ENCODE data around the gene SYK.

Gene SYK

DNA sequence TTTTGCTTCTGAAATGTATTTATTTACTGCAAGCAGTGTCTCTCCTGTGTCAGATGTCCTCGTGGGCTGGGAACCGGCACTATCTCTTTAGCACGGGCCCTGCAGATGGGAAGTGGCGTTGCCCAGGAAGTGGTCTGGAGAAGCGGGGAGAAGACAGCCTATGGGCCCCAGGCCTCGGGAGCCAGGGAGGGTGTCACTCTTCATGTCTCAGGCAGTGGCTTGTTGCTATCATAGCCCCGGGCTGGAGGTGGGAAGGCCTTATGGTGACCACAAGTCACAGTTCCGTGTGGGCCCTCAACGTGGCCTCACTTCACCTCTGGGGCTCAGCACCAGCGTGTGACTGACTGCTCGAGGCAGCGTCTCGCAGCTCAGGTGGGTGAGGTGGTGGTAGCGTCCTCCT, 41.4 kb downstream of the SYK start:
- Mint-ChIP-seq H3K4me1 (ENCODE audit: low read depth) (peaks cover 19% of the 10 kb centered on the region), H3K36me3 (ENCODE audit: low read depth) (no peaks in the 10 kb centered on the region), H3K9me3 (no peaks in the 10 kb centered on the region), H3K27ac (no peak overlapping the region), H3K27me3 (no peaks in the 10 kb centered on the region), H3K4me3 (no peak overlapping the region)

DNA sequence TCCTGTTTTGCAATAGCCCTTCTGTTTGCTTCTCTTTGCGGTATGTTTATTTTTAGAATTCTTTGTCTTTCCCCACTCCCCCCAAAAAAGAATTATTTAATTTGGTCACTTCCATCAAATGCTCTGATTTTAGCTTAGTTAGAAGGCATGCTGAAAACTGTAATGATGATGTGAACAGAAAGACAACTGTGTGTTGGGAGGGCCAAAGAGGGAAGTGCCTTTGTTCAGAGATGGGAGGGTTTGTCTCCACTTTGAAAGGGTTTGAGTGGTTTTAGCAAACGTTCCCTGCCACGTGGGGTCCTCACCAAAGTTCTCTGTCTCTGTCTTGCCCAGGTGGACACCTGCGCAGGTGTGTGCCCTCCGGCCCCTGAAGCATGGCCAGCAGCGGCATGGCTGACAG, 41.9 kb downstream of the SYK start:
- no peak overlapping the region for H3K4me3 Mint-ChIP-seq
- no peak overlapping the region for H3K27ac Mint-ChIP-seq
- H3K27me3 Mint-ChIP-seq = no peaks in the 10 kb centered on the region
- H3K36me3 Mint-ChIP-seq (ENCODE audit: low read depth) = no peaks in the 10 kb centered on the region
- no peaks in the 10 kb centered on the region for H3K9me3 Mint-ChIP-seq
- H3K4me1 Mint-ChIP-seq (ENCODE audit: low read depth) = peaks cover 14% of the 10 kb centered on the region

DNA sequence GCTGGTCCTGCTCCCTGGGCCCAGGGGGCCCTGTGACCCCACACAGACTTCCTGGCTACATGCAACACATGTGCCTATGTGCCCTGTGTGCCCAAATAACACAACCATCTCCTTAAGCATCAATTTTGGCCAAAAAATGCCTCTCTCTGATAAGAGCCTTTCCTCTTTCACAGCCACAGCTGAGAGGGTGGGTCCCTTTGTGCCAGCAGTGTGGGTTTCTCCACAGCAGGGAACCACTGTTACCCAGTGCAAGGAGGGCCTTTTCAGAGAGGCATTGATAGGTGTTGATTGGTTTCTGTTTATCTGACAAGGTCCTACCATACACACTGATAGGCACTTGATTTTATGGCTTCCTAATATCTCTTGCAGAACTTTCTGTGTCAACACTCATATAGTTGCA, 42.7 kb downstream of the SYK start:
- Mint-ChIP-seq H3K27me3 (no peaks in the 10 kb centered on the region), H3K9me3 (no peaks in the 10 kb centered on the region), H3K36me3 (ENCODE audit: low read depth) (no peaks in the 10 kb centered on the region), H3K27ac (no peak overlapping the region), H3K4me1 (ENCODE audit: low read depth) (peaks cover 8% of the 10 kb centered on the region), H3K4me3 (no peak overlapping the region)

DNA sequence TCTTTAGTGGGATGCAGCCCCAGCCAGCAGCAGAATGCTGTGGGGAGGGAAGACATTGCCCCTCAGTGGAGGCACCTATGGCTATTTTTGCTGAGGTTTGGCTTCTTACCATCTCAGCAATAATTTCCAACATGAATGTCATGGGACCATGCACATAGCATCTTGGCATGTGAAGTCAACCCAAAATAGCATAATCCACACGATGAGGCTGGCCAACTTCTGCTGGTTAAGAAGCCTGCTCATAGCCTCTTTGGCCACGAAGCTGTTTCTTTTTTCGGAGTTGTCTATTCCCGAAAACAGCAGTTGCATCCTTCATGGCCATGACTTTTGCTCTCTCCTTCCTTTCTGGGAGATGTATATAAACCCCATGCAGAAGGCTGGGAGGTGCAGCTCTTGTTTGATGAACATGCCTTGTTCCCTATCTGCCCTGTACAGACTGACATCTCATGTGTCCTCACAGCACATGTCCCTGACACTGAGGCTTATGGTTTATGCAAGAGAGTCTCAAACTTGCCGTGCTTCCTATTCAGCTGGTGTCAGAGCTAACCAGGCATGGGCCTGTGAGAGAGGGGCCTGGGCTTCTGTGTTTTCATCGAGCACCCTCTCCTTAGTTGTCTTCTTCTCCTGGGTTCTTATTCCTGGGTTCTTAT, 45.3 kb downstream of the SYK start:
- no peaks in the 10 kb centered on the region for H3K4me1 Mint-ChIP-seq (ENCODE audit: low read depth)
- no peaks in the 10 kb centered on the region for H3K27me3 Mint-ChIP-seq
- H3K4me3 Mint-ChIP-seq = no peak overlapping the region
- H3K27ac Mint-ChIP-seq = no peak overlapping the region
- no peaks in the 10 kb centered on the region for H3K36me3 Mint-ChIP-seq (ENCODE audit: low read depth)
- no peaks in the 10 kb centered on the region for H3K9me3 Mint-ChIP-seq

DNA sequence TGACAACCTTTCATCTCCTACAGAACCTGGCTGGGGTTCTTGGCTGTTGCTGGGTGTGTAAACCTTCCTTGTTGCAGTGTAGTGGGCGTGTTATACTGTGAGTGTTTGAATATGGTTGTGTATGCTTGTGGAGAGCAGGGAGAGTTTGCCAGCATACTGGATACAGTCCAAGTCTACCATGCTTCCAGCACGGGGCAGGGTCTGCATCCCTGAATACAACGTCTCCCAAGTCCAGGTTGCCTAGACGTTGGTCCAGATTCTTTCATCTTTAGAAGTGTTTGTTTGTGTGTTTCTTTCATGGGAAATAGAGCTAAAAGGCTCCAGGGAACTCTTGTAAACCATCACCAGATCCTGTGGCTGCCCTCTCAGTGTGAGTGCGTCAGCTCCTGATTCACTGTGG, 46.4 kb downstream of the SYK start:
- Mint-ChIP-seq H3K27me3 (no peaks in the 10 kb centered on the region), H3K4me3 (no peak overlapping the region), H3K9me3 (no peaks in the 10 kb centered on the region), H3K27ac (no peak overlapping the region), H3K36me3 (ENCODE audit: low read depth) (no peaks in the 10 kb centered on the region), H3K4me1 (ENCODE audit: low read depth) (no peaks in the 10 kb centered on the region)

DNA sequence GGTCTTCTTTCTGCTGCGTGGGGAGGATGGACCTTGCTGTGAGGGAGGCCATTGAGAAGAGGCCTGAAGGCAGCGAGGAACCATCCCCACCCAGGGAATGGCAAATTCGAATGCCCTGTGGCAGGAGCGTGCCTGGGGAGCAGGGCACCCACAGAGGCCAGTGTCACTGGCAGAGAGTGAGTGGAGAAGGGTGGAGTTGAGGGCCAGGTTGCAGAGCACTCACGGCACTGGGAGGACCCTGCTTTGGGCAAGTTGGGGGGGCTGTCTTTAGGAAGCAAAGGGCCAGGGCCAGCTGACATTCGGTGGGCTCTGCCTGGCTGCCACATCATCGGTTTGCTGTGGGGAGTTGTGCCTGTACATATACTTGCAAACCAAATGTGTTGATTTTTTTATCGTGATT, 47.2 kb downstream of the SYK start:
- no peaks in the 10 kb centered on the region for H3K36me3 Mint-ChIP-seq (ENCODE audit: low read depth)
- no peak overlapping the region for H3K27ac Mint-ChIP-seq
- H3K27me3 Mint-ChIP-seq = no peaks in the 10 kb centered on the region
- H3K4me3 Mint-ChIP-seq = no peak overlapping the region
- no peaks in the 10 kb centered on the region for H3K9me3 Mint-ChIP-seq
- H3K4me1 Mint-ChIP-seq (ENCODE audit: low read depth) = no peaks in the 10 kb centered on the region

DNA sequence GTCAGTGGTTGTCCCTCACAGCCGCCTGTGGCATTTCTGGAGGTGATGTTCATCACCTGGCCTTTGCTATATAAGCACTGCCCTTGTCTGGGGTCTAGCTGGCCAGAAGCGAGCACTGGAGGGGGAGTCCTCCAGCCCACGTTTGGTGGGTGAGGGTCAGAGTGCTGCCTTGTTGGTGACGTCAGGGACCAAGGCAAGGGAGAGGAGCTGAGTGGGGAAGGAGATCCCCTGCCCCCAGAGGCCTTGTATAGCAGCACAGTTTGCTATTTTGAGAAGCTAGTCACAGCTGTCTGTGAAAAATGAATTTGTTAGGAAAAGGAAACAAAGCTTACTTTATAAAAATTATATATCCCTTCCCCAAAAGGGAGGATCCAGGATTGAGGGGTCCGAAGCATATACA, 49.8 kb downstream of the SYK start:
- Mint-ChIP-seq H3K27me3 (no peaks in the 10 kb centered on the region), H3K4me3 (no peak overlapping the region), H3K9me3 (no peaks in the 10 kb centered on the region), H3K36me3 (ENCODE audit: low read depth) (no peaks in the 10 kb centered on the region), H3K27ac (no peak overlapping the region), H3K4me1 (ENCODE audit: low read depth) (no peaks in the 10 kb centered on the region)

DNA sequence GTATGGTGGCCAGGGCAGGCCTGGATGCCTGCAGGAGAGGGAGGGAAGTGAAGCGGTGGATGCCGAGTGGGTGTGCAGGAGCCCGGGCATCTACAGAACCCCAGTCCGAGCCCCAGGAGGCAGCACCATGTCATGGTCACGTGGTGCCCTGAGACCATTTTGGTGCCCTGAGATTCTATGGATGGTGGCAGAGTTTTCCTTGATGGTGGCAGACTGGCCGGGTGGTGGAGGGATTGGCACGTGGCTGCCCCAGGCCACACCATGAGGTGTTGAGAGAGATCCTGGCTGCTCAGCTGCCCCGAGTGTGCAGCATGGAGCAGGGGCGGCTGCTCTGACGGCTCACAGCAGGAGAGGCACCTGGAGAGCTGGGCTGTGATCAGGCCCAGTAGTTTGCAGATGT, 52.3 kb downstream of the SYK start:
- Mint-ChIP-seq H3K27me3 (no peaks in the 10 kb centered on the region), H3K27ac (no peak overlapping the region)

DNA sequence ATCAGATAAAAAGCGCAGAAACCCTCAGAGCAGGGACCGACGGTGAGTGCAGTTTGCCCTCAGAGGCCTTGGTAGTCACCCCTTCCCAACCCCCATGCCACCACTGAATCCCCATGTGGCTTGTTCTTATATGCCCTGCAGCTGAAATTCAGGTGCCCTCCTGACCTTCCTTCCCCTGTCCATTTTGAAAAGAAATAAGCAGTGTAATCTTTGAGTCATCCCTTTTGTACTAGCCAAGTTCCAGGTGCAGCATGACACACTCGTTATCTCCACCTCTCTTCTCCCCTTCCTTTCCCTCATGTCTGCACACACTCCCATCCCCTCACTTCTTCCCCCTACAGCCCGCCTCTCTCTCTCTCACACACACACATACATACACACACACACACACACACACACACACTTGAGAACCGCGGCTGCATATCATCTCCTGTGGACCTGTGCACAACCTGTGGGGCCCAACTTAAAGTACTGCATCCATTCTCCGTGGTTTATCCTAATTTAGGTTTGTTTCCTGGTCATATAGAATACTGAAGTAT, 53.1 kb downstream of the SYK start:
- H3K36me3 Mint-ChIP-seq (ENCODE audit: low read depth) = no peaks in the 10 kb centered on the region
- H3K4me3 Mint-ChIP-seq = no peak overlapping the region
- H3K9me3 Mint-ChIP-seq = no peaks in the 10 kb centered on the region
- no peaks in the 10 kb centered on the region for H3K27me3 Mint-ChIP-seq
- H3K4me1 Mint-ChIP-seq (ENCODE audit: low read depth) = peaks cover 11% of the 10 kb centered on the region
- no peak overlapping the region for H3K27ac Mint-ChIP-seq

More for the DNA sequence above, 52.3 kb downstream of the SYK start:
- Mint-ChIP-seq H3K4me3 (no peak overlapping the region), H3K9me3 (no peaks in the 10 kb centered on the region), H3K4me1 (ENCODE audit: low read depth) (peaks cover 8% of the 10 kb centered on the region), H3K36me3 (ENCODE audit: low read depth) (no peaks in the 10 kb centered on the region)

DNA sequence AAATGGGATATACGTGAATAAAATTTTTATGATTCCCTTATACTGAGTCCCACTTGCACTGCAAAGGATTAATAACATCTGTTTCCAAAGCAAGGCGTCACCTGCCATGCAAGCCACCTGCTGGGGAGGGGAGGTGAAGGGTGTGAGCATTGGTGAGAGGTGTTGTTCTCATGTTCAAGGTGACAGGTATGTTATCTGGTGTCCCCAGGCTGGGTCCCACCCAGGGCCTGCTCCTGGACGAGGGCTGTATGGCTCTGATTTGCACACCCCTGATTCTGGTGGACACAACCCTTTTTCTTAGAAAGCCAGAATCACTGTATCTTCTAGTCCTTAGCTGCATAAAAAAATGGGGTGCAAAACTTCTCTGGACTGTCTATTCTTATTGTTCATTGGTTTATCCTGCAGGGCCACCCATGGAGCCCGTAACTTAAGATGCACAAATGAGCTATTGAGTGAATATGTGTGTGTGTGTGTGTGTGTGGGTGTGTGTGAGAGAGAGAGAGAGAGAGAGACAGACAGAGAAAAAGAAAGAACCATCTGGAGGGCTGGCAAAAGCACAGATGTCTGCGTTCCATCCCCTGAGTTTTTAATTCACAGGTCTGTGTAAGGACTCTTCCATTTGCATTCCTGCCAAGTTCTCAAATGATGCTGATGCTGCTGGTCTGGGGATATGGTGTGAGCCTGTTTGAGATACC, 53.7 kb downstream of the SYK start:
- Mint-ChIP-seq H3K36me3 (ENCODE audit: low read depth) (no peaks in the 10 kb centered on the region), H3K4me1 (ENCODE audit: low read depth) (peaks cover 11% of the 10 kb centered on the region)

DNA sequence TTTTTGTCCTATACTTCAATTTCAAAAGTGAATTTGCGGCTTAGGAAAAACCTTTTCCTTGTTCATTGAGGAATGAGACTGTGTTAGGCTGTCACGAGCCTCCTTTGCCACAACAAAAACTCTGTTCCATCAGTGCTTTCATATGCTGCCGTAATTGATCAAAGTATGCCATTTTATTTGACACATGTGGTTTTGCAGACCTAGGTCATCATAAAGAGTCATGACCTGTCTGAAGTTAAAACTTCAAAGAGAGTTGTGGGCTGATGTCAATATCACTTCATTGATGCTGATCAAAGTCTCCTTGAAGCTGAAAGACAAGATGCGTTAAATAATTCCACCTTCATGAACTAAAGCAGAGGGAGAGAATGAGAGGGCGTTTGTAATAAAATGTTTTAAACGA, 55.5 kb downstream of the SYK start:
- Mint-ChIP-seq H3K4me1 (ENCODE audit: low read depth) (peaks cover 11% of the 10 kb centered on the region), H3K27me3 (no peaks in the 10 kb centered on the region), H3K4me3 (no peak overlapping the region), H3K27ac (no peak overlapping the region), H3K9me3 (no peaks in the 10 kb centered on the region), H3K36me3 (ENCODE audit: low read depth) (no peaks in the 10 kb centered on the region)

More for the DNA sequence above, 53.7 kb downstream of the SYK start:
- Mint-ChIP-seq H3K27me3 (no peaks in the 10 kb centered on the region), H3K27ac (no peak overlapping the region), H3K9me3 (no peaks in the 10 kb centered on the region), H3K4me3 (no peak overlapping the region)

DNA sequence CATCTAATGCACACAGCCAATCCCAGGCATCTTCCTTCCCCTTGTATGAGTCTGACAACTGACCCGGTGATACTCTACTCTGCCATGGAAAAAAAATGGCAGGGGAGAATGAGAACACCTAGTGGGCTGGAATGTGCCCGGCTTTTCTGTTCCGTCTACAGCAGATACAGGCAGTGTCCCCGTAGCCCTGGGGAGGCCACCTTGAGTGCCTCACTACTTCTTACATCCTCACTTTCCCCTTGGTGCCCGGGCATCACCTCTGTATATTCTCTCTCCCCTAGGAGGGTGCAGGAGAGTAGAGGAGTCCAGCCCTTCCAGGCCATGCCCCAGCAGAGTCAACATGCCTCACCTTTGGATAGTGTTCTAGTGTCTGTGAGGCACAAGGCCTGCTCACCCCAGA, 56.2 kb downstream of the SYK start:
- Mint-ChIP-seq H3K4me3 (no peak overlapping the region), H3K4me1 (ENCODE audit: low read depth) (peaks cover 11% of the 10 kb centered on the region), H3K9me3 (no peaks in the 10 kb centered on the region), H3K27ac (no peak overlapping the region), H3K36me3 (ENCODE audit: low read depth) (no peaks in the 10 kb centered on the region), H3K27me3 (no peaks in the 10 kb centered on the region)

DNA sequence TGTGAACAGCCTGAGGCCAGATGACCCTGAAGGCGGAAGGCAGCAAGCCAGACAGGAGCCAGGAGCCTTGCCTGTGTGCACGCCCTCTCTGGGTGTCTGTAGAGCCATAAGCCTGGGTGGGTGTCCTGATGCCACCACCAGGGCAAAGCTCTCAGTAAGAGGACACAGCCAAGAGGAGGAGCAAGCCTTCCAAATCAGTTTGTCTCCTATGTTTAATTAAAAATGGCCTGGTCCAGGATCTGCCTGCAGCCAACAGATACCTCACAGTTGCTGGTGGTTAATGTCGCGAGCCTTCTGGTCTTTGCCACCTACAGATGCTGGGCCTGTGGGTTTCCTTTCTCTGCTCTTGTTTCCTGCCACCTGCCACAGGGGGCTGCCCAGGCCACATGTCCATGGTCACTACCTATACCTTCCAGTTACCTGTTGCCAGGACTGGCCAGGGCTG, 56.9 kb downstream of the SYK start:
- no peak overlapping the region for H3K27ac Mint-ChIP-seq
- no peaks in the 10 kb centered on the region for H3K27me3 Mint-ChIP-seq
- H3K36me3 Mint-ChIP-seq (ENCODE audit: low read depth) = no peaks in the 10 kb centered on the region
- no peak overlapping the region for H3K4me3 Mint-ChIP-seq
- peaks cover 11% of the 10 kb centered on the region for H3K4me1 Mint-ChIP-seq (ENCODE audit: low read depth)
- no peaks in the 10 kb centered on the region for H3K9me3 Mint-ChIP-seq

DNA sequence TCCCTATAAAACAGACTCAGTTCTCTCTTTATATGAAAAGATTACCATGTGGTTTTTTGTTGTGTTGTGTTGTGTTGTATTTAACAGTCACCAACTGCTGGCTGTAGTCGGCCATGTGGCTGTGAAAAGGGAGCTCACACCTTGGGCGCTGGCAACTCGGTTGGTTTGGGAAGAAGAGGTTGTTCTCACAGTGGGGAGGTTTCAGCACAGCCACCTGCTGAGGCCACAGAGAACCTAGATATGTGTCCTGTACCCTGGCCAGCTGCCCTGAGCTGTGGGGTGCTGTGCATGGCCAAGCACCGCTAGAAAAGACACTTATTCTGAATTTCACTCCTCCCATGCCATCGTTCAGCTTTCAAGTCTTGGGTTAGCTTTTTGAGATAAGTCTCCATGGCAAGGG, 58.8 kb downstream of the SYK start:
- no peaks in the 10 kb centered on the region for H3K36me3 Mint-ChIP-seq (ENCODE audit: low read depth)
- no peaks in the 10 kb centered on the region for H3K9me3 Mint-ChIP-seq
- peaks cover 18% of the 10 kb centered on the region for H3K4me1 Mint-ChIP-seq (ENCODE audit: low read depth)
- no peak overlapping the region for H3K27ac Mint-ChIP-seq
- no peak overlapping the region for H3K4me3 Mint-ChIP-seq
- H3K27me3 Mint-ChIP-seq = no peaks in the 10 kb centered on the region

DNA sequence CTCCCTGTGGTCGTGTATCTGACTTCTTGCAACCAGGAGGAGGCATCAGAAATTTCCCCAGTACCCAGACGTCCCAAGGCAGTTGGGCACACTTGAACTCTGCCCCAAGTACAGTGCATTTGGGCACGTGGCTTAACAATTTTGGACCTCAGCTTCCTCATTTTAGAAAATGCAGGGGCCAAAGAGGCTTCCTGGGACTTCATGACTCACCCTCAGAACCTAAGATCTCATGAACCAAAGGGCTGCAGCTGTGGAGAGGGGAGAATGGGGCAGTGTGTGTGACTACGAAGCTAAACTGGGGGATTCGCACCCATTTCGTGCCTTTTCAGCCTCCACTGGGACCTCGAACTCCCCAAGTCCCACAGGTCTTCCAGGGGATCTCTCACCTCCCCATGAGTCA, 59.2 kb downstream of the SYK start:
- no peak overlapping the region for H3K4me3 Mint-ChIP-seq
- H3K36me3 Mint-ChIP-seq (ENCODE audit: low read depth) = no peaks in the 10 kb centered on the region
- peaks cover 18% of the 10 kb centered on the region for H3K4me1 Mint-ChIP-seq (ENCODE audit: low read depth)
- no peak overlapping the region for H3K27ac Mint-ChIP-seq
- no peaks in the 10 kb centered on the region for H3K9me3 Mint-ChIP-seq
- no peaks in the 10 kb centered on the region for H3K27me3 Mint-ChIP-seq

DNA sequence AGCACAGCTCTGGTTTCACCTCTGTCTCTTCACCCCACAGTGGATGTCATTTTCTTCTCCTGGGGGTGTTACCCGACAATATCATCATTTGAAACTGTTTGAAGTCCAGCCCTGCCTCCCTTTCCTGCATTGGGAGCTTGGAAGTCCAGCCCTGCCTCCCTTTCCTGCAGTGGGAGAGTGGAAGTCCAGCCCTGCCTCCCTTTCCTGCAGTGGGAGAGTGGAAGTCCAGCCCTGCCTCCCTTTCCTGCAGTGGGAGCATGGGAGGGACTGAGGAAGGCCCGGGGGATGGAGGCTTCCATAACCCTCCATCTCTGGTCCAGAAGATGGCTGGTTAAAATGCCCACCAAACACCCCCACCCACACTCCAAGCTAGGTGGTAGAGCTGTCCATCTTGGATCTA, 59.8 kb downstream of the SYK start:
- H3K4me1 Mint-ChIP-seq (ENCODE audit: low read depth) = peaks cover 18% of the 10 kb centered on the region
- no peaks in the 10 kb centered on the region for H3K9me3 Mint-ChIP-seq
- no peak overlapping the region for H3K4me3 Mint-ChIP-seq
- H3K36me3 Mint-ChIP-seq (ENCODE audit: low read depth) = no peaks in the 10 kb centered on the region
- no peak overlapping the region for H3K27ac Mint-ChIP-seq
- no peaks in the 10 kb centered on the region for H3K27me3 Mint-ChIP-seq

All from stimulated activated naive CD8-positive, alpha-beta T cell treated with anti-CD3 and anti-CD28 coated beads, Interleukin-15, Interleukin-2, amounts not matched to agents 100 ng/mL and 50 ng/mL, for 24 hours (primary cell).